HG03565 (cell line): Measurements from ENCODE around the gene CCDC88C.
"Not testable (repeated sequence)": the region's sequence is repeated elsewhere in the genome, so short reads cannot be mapped to it uniquely, and the experiment has no call there.

ENCODE experiments used
- ATAC-seq: cut with Tn5 transposase; IDR thresholded peaks from one replicate; pipeline ENCODE4 v1.9.1; 2021; ENCODE audit warnings: mild to moderate bottlenecking, moderate library complexity; ENCODE audit not compliant: unreplicated experiment

CCDC88C gene

GRCh38 chr14:91418387-91419043 lies 895 bp upstream of the CCDC88C start:
- ATAC-seq: no peak

DNA sequence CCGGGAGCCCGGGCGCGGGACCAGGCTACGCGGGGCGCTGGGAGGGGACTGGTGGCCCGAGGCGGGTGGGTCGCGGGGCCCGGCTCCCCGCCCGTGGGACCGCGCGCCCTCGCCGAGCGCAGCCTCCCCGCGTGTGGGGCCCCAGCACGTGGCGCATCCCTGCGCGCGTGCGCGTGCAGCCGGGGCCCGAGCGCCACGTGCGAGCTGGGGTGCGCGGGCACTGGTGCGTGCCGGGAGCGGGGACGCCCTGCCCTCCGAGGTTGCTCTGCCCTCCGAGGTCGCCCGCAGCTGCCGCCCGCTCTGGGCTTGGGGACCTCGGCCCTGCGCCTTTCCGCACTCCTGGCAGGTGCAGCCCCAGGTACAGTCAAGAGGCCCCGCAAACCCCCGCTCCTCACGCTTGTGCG lies 365 bp upstream of the CCDC88C start:
- peak; percentile 22 for ATAC-seq

- no peak for ATAC-seq
Observed at GRCh38 chr14:91416744-91417119, 888 bp downstream of the CCDC88C start.

DNA sequence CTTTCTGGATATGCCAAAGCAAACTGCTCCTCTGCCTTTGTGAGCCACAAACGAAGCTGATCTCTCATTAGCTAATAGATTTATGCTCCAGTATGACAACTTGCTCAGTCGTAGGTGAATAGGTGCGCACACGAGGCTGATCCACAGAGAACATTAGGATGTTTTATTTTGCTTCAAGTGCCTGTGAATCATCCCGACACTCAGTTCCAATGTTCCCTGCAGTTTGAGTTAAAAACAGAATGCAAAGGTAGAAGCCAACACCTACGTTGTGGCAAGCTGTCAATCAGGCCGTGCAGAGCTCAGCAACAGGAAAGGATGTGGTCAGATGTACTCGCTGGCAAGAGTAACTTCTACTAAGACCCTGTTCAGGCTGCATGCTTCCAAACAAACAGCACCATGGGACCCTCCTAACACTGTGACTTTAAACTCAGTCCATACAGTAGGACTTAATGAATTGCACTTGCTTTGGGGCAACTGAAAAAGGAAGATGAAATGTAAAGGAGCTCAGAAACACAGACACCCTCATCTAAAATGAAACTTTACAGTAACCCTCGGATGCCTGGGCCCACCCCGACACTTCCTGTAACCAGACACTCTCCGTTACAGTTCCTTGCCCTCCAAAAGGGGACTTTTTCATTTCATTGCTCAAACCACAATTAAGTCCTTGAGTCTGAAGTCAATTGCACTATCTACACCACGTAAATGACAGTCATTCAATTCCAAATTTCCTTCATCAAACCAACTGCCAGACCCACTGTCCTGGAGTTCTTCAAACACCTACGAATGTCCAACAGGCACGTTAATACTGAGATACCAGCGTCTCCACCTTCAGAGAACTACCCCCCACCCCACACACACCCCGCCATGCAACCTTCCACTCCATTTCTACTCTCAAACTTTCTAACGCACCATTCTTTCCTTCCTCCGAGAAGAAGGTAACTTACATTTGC lies 1.6 kb downstream of the CCDC88C start:
- peak; percentile 40 for ATAC-seq

DNA sequence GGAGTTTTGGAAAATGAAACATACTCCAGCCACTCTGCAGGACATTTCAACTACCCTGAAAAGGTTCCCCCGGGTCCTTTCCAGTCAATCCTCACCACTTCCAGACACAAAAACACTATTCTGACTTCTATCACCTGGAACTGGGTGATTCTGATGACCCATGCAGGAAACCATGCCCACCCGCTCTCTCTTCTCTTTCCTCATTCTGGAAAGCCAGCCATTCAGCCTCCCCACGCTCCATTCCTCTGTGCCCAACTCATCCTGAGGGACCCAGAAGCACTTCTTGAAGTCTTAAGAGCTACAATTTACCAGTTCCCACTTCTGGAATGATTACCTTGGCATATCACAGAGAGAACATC lies 3.2 kb downstream of the CCDC88C start:
- no peak for ATAC-seq

- ATAC-seq: no peak
Observed at GRCh38 chr14:91413547-91414474, 3.8 kb downstream of the CCDC88C start.

DNA sequence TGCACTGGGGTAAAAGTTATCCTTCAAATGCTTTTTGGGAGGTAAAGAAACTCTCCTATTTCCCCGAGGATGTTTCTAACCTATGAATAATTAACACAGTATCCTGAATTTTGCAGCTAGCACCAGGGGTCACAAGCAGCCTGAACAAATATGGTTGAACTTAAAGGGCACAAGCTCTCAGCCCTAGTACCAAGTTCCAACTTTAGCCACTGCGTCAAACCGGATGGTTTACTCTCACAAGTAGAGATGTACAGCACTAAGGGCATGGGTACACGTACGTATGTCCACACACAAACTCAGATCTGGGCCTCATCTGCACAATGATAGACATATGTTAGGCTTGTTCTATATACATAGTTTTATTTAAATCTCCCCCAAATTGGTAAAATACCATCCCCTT lies 4.7 kb downstream of the CCDC88C start:
- no peak for ATAC-seq

GRCh38 chr14:91410771-91411536 lies 6.7 kb downstream of the CCDC88C start:
- no peak for ATAC-seq

DNA sequence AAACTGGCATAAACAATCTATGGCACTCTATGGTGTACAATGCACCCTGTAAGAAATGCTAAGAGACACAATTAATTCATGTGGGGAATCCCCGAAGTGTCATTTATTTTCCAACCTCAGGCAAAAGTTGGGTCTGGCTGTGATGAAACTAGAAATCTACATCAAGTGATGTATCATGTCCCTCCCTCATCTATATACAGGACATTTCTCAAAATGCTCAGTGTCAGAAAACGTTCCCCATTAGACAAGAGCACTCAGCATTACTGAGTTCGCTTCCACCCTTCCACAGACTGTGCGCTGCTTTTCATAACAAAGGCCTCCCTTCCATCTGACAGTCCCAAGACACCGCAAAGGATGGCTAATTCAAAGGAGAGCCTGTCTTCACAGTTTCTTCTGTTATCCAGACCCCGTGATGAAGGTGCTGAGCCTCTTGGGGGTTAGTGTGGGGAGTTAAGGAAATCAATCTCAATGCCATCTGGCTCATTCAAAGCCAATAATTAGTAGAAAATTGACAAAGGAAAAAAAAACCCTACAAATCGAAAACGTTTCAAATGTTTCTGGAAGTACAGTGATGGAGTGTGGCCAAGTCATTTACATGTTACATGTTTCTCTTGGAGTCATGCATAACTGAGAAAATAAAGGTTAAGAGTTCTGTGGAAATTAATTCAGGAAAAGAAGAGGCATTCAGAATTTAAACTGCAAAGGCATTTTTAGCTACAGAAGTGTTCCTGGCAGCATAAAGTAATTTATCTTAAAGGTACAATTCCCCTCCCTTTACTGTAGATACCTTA lies 7.5 kb downstream of the CCDC88C start:
- no peak for ATAC-seq

GRCh38 chr14:91409240-91409639 lies 8.4 kb downstream of the CCDC88C start:
- not testable (repeated sequence) for ATAC-seq

DNA sequence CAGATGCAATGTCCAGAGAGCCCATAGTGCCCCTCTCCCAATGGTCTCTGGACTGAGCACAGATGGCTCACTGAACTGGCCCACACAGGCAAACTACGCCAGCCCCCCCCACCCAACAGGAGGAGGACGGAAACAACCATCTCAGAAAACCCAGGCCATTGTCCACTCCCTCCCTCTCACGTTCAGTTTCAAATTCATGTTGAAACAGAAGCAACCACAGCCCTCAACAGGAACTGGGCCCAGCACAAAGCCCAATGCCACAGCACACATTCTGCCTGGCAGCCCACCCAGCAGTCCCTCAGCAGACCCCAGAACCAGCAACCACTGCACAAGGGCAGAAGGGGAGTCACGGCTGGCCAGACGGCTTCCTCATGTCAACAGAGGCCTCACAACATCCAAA lies 10.6 kb downstream of the CCDC88C start:
- no peak for ATAC-seq

DNA sequence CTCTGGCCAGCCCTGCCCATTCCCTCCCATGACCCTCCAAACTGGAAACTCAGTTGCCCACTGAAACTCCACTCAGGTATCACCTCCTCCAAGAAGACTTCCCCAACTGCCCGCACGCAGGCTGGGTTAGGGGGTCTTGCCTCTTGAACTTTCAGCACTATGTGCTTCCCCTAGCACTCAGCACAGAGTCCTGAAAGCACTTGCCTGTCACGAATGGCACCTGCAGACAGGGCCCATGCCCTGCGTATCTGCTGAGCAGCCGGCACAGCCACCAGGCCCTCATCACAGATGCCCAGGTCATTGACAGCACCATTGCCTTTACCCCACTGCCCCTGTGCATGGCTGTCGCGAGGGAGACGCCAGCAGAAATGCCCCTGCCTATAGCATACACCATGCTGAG lies 11.2 kb downstream of the CCDC88C start:
- no peak for ATAC-seq

- no peak for ATAC-seq
Observed at GRCh38 chr14:91405724-91406435, 11.7 kb downstream of the CCDC88C start.

DNA sequence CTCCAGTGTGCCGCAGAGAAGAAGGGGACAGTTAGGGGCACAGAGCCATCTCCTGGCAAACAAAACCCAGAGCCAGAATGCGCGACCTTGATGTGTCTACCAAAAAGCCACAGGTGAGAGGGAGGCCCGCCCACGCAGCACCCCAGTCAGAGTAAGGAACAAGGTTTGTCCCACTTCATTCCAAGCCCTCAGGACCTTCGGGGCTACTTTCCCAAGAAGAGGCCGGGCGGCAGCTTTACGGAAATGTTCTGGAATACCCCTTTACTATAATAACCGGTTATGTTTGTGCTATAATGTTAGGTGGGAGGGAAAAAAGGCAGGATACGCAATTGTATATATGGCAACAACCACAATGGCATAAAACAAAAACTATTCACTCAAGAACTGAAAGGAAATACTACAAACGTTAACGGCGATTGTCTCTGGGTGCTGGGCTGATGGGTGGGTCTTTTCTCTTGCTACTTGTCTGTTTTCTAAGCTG lies 12.3 kb downstream of the CCDC88C start:
- ATAC-seq: no peak

- ATAC-seq: no peak
Observed at GRCh38 chr14:91402771-91403600, 14.6 kb downstream of the CCDC88C start.

DNA sequence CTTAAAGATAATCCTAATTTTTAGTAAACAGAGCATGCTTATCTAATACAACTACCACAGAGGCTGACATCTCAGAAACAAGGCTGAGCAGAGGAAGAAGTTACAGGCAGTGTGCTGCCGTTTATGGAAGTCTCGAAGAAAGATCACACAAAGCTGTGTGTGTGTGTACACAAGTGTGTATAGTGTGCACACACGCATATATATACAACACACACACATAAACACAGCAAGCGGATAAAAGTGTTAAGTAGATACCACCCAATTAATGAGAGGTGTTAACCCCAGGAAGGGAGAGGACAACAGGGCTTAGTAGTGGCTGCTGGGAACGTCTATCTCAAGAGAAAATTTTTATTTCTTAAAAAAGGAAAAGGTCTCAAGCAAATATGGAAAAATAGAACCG lies 15.3 kb downstream of the CCDC88C start:
- ATAC-seq: no peak

DNA sequence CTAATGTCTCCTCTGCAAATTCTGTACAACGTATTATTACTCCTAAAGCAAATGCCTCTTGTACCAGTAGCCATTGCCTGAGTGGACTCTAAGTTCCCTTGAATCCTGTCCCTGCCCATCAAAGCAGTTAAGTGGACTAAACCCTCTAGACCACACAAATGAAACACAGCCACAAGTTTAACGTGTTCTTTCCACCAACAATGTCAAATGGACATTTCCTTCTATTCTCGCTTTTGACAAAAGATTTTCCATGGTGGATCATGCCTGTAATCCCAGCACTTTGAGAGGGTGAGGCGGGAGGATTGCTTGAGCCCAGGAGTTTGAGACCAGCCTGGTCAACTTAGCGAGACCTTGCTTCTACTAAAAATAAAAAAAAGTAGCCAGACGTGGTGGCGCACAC lies 15.9 kb downstream of the CCDC88C start:
- no peak for ATAC-seq

GRCh38 chr14:91400696-91401095 lies 16.9 kb downstream of the CCDC88C start:
- ATAC-seq: no peak
